GM21576 (cell line): ENCODE measurements around the gene FBXL17.
"Not testable (repeated sequence)": the region's sequence is repeated elsewhere in the genome, so short reads cannot be mapped to it uniquely, and the experiment has no call there.

Source experiments
- ATAC-seq: cut with Tn5 transposase; IDR thresholded peaks from one replicate; pipeline ENCODE4 v1.9.1; 2021; ENCODE audit warnings: mild to moderate bottlenecking, moderate library complexity; ENCODE audit not compliant: unreplicated experiment

The FBXL17 gene

DNA sequence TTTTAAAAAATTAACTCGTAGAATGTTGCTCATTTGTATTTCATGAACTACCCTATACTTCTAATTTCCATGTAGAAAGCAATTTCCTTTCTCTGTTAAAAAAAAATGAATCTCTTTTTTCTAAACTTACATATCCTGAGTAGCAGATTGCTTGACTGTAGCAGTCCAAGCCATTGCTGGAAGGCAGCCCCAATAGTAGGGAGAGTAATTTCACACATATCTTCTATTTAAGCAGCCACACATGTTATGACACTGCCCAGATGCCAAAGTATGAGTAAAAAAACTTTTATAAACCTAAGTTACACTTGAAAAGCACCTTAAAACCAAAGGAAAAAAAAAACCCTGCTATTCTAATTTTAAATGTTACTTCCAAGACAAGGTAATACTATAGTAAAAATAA lies 69.6 kb downstream of the FBXL17 start:
- no peak for ATAC-seq

DNA sequence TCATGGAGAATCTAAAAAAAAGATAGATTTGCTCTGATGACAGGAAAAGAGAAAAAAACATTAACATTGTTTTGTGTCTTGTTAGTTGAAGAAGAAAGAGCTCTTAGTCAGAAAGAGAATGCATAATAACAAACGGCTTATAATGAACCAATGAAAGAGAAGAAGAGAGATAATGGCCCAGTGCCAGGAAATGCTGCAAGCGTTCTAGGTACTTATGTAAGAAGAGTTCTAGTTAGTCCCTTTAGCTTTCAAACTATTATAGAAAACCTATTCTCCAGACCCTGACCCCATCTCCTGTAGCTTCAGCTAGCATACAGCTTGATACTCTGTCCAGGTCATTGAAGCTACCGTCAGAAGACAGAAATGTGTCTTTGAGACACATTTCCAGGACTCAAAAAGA lies 70.2 kb downstream of the FBXL17 start:
- no peak for ATAC-seq

DNA sequence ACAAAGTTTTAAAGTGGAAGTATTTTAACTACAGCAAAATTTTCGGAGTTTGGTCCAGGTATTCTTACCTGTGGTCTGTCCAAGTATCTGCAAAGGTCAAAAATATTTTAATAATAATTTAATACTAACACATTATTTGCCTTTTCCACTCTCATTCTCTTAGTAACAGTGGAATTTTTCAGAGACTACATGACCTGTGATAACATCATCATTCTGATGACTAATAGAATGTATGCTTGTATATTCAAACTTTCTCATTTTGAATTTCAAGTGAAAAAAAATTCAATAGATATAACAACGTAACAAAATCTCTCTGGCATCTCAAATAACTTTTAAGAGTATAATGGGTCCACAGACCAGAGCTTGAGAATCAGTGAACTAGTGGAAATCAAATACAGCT lies 78.3 kb downstream of the FBXL17 start:
- ATAC-seq: no peak

DNA sequence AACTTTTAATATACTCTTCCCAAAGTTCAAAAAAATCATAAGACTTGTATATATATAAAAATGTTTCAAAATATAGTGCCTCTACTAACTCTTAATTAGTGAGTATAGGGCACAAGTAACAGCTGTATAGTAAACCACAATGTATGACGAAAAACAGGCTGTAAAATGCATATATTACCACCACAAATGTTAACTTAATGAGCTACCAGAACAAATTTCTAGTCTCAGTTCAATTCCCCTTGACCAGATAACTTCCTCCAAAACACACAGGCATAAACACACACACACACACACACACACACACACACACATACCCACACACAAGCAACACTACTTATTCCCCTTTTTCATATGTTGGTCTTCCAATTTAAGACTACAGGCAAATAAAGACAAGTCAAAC lies 78.8 kb downstream of the FBXL17 start:
- no peak for ATAC-seq

DNA sequence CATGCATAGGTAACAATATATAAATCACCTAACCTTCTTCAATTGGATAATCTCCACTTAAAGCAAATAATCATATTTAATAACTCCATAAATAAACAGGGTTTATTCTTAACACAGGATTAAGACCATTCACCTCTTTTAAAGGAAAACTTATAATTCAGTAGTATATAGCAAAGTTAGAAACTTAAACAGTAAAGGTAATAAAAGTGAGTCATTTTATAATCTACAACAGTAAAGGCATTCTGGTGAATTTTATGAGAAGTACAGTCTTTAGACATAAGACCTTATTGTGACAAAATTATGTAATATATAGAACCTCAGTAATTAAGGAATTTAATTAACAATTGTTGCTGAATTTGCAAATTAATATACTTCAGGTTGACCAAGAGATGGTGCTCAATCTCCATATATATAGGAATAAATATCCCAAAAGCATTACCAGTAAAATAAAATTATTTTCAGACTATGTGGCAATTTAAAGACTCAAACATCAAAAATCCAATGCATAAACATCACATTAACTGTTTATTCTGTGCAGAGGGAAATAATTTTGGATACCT lies 84.8 kb downstream of the FBXL17 start:
- ATAC-seq: no peak

DNA sequence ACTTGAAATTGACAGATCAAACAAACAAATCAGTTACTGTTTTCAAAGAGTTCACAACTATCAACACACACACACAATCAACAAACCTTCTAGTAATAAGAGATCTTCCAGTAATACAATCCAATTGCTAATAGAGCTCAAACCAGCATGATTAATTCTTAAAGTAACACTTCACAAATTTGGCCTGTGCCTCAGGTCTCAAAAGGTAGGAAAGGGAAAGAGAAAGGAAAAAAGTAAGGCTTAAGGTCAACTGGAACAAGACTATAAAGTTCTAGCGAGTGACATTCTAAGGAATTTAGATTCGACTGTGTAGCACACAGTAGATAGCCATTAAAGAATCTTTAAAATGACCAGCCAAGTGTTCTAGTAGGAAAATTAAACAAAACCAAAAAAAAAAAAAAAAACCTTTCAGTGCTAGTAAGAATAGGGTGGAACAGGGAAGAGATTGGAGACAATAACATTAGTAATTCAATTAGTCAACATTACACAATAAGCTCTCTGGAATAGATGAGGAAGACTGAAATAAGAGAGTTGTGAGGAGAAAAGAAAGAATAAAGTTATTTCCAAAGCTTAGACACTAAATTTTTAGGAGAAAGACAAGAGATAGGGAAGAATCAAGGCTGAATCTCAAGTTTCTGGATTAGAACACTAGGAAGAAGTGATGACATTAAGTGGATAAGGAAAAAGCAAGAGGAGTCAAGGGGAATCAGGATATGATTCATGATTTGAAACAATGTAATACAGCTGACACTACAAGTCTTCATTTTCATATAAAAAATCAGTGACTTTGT lies 86.1 kb downstream of the FBXL17 start:
- no peak for ATAC-seq

DNA sequence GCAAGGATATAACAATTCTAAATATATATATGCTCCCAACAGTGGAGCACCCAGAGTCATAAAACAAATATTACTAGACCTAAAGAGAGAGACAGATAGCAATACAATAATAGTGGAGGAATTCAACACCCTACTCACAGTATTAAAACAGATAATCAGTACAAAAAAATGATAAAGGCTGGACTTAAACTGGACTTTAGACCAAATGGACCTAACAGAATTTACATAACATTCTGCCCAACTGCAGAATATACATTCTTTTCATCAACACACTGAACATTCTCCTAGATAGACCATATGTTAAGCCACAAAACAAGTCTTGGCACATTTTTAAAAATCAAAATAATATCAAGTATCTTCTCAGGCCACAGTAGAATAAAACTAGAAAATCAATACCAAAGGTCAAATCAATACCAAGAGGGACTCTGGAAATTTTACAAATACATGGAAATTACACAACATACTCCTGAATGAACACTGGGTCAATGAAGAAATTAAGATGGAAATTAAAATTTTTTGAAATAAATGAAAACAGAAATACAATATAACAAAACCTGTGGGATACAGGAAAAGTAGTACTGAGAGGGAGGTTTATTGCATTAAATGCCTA lies 100.8 kb downstream of the FBXL17 start:
- no peak for ATAC-seq

DNA sequence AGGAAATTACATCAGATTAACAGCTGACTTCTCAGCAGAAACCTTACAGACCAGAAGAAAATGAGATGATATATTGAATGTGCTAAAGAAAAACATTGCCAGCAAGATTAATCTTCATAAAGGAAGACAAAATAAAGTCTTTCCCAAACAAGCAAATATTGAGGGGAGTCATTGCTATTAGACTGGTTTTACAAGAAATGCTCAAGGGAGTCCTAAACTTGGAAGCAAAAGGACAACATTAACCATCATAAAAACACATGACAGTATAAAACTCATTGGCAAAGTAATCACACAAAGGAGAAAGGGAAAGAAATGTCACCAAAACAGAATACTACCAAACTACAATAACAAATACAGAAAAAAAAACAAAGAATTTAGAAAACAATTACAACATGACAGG lies 101.7 kb downstream of the FBXL17 start:
- ATAC-seq: no peak

DNA sequence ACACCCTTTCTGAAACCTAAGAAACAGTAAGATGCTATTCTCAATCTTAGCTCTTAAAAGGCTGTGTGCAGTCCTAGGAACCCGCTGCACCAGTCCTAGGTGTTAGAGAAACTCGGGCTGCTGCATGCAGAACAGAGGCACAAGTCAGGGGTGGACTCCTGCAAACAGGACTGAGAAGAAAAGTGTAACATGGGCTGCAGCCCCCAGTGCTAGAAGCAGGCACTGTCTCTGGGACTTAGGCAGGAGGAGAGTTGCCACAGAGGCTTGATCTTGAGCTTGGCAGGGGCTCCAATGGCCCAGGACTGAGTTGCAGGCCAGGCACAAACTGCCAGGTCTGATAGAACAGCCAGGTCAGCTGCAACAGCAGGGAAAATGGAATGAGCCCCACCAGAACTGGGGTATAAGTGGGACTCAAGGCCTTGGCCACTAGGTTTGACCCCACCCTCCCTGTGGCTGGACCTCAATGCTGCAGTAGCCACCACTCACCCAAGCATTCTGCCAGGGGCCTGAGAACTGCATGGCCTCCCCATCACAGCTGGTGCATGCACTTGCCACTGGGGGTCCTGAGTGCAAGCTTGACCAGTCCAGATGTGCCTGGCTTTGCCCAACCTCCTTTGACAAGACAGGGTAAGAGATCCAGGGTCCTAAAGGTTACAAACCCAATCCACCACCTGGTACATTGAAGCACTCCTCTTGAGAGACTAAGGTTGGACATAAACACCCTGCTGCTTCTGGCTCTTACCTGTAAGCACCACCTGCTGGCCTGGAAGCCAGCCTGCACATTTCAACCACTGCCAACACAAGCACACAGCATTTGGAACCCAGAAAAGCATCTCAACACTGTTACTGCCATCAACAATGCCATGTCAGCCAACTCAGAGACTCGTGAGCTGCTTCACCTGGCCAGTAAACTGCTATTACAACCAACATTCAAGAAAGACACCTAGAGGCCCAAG lies 103.3 kb downstream of the FBXL17 start:
- ATAC-seq: no peak

DNA sequence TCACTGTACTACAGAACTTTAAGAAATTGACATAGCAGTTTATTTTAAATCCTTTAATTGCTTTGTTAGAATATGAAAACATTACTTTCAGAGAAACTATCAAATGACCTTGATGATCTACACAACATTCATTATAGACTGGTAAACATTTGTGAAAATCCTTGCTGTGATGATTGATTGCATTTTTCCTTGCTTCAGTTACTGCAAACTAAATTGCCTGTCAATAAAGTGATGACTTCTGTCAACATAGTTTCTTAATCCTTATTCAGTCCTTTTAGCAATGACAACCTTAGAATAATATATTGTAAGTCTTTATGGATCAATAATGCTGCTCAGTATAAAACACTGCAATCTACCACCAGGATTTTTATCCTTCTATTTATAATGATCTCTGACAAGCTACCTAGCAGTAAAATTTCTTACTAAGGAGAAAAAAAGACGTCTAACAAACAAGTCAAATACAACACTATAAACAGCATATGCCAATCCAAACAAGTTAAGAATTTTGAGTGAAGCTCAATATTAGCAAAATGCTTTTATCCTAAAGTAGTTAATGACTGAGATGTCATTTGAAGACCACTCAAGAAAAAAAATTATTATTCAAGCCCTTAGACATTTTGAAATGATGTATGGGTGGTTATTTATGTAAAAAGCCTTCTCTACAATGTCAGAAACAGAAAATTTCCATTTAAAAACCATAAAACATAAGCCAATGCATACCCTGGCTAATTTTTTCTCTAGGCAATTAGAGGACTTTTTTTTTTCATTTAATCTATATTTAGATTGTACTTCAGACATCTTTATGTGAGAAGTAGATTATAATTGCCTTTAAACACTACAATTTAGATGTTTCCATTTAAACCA lies 105.5 kb downstream of the FBXL17 start:
- no peak for ATAC-seq

DNA sequence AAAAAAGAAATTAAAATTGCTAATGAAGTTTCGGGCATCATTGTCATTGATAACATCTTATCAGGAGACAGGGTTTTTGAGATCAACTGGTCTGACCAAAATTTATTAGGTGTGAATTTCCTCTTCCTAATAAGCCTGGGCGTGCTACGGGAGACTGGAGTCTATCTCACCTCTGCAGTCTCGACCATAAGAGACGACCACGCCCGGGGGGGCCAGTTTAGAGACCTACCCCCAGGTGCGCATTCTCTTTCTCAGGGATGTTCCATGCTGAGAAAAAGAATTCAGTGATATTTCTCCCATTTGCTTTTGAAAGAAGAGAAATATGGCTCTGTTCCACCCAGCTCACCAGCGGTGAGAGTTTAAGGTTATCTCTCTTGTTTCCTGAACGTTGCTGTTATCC lies 107.8 kb downstream of the FBXL17 start:
- ATAC-seq: not testable (repeated sequence)

DNA sequence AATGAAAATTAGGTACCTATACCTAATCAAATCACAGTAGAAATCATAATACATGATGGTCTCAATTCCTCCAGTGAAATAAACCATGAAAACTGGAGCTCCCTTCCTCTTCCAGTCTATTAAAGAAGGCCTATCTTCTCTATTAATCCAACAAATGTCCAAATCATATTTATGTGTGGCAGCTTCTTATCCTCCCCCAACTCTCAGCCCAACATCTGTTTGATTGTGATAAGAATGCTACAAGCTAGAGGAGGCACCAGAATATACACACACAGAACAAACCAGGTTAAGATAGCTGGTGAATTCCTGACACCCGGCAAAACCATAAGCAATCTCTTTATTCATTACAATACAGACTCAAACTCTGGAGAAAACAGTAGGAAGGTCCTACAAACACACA lies 110.8 kb downstream of the FBXL17 start:
- no peak for ATAC-seq

DNA sequence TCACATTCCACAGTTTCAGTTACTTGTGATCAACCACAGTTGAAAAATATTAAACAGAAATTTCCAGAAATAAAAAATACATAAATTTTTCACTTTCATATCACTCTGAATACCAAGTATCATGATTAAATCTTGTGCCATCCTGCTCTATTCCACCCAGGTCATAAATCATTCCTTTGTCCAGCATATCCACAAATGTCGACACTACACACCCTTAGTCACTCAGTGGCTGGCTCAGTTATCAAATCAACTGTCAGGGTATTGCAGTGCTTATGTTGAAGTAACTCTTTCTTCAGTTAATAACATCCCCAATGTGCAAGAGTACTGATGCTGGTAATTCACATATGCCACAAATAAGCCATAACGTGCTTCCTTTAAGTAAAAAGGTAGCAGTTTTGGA lies 115.7 kb downstream of the FBXL17 start:
- ATAC-seq: no peak

DNA sequence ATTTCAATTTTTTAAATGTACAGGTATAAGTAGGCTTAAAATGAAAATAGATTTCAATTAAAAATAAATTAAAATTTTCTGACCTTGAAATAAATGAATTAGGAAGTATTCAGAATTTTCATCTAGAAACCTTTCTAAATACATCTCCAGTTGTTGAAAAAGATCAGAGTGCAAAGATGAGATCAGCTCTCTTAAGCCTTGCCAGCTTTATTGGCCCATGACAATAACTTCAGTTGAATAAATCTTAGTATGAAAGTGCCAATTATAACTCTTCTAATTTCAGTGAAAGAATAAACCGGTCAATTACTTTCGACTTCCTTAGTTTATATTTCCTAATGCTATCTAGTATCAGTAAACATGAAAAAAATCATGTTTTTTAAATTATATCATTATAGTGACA lies 117.4 kb downstream of the FBXL17 start:
- ATAC-seq: no peak

DNA sequence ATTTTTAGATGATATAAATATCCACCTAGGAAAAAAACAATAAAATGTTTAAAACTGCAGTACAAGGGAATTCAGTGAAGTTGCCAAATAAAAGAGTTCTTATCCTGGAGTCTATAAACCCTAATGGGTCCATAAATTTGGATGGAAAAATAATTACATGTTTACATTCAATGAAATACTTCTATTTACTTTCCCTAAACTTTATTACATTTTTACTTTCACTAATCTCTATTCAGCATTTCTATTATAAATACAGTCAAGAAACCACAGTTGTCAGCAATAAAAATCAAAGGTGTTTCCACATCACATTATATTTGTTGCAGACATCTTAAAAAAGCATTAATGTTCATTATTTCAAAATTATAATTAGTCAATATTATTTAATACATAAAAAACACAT lies 118.6 kb downstream of the FBXL17 start:
- no peak for ATAC-seq

DNA sequence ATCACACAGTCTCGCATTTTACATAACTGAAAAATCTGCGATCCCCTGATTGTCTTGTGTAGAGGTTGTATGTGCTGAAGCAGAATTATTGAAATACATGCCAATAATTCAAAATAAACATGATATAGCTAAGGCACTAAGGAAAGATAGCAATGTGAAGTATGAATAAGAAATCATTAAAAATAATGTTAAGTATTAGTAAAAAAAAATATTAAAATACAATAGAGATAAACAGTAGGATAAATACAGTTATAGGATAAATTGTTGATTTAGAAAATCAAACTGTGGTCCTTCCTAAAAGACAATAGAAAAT lies 121.1 kb downstream of the FBXL17 start:
- ATAC-seq: no peak

DNA sequence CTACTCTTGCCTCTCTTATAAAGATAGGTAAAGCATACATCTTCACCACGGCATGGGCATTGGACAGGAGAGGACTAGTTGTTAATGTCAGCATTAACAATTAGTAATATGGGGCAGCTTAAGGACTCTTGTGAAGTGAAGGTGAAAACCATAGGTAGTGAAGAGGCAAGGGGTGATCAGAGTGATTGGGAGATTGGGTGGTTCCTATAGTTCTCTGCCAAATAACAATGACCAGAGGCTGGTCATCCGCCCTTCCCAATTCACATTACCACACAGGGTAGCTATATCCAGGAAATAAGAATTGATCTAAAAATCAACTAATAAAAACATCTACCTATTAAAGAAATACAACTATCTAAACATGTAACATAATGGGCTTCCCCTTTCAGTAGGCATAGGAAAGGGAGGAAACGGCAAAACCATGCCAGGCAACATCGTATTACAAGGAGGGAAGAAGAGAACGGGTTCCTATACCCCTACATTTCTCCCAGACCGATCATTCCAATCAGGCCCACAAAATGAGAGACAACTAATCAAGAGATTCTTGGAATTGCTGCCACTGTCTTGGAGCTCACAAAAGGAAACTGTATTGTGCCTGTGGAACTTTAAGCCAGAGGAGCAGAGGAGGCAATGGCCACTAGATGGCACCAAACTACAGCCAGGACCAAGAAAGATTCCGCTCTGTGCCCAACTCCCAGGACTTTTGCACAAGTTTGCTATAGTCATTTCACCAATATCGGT lies 121.6 kb downstream of the FBXL17 start:
- peak; percentile 93 for ATAC-seq

DNA sequence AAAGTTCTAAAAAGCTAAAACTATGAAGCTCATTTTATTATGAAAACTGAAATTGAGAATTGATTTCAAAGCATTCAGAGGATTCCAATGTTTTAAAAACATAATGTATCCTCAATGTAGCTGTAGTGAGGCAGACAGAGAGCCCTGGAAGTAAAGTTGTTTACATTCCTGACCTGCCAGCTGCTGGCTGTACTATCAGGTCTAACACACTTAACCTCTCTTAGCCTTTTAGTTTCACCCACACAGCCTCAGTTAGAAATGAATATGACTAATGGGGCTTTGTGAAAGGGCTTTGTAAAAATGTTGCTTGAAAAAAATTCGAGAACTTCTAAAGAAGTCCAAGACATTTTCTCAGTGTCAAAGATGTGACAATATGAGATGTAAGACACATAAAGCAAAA lies 122.6 kb downstream of the FBXL17 start:
- no peak for ATAC-seq

DNA sequence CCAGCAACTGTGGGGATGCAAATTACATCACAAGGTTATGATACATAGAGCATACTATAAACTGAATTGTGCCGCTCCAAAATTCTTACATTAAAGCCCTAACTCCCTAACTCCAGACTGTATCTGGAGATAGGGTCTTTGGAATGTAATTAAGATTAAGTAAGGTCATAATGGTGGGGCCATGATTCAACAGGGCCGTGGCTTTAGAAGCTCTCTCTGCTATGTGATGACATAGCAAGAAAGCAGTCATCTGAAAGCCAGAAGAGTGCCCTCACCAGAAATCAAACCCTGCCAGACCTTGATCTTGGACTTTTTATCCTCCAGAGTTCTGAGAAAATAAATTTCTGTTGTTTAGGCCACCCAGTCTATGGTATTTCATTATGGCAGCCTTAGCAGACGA lies 123.9 kb downstream of the FBXL17 start:
- no peak for ATAC-seq

DNA sequence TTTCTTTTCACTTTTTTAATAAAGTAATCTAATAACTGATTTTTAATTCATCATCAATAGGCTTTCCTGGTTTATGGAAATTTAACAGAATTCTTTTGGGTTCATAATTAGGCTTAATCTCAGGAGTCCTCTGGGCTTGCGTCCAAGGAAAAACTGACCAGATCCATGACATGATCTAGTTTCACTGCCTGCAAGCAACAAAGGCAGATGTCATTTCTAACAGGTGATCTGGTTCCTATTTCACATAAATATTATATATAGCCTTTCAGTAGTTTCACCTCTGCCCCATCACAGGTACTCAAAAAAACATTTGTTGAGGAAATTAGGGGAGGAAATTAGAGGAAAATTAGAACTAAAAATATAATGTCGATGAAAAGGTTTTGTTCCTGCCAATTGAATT lies 126.4 kb downstream of the FBXL17 start:
- ATAC-seq: no peak
